ENCODE results near the gene FBN3. TPM values are rescaled to one million over a fixed set of nuclear protein-coding genes. Genes with fewer than 3 reads are reported as not detected.

Gene FBN3
- total and polyA plus RNA-seq, 3 donors from 2014 or later = 0.62 to 17.8 (median 2.3) TPM

GRCh38 chr19:8129061-8129618 is 20.3 kb downstream of the FBN3 start:
- Histone ChIP-seq H3K4me1 (no peaks in the 10 kb centered on the region), H3K9me3 (no peaks in the 10 kb centered on the region), H3K36me3 (ENCODE audit: low read depth, missing control alignments) (no peaks in the 10 kb centered on the region), H3K27ac (no peak overlapping the region), H3K27me3 (no peaks in the 10 kb centered on the region), H3K4me3 (no peak overlapping the region)
- intact Hi-C loops (cut with DNase I; ENCODE audit: low total_unique reads) = no loop called here
- TF ChIP-seq CTCF (IDR thresholded peaks at IDR 0.05) (no peak), POLR2A (IDR thresholded peaks at IDR 0.05) (no peak)
- 89 to 96% methylated on average over 8 to 18 of the region's 20 CpGs for WGBS, 2 donors
- no peak for DNase-seq

- H3K27me3 ChIP-seq = no peaks in the 10 kb centered on the region
- no peak for DNase-seq
- H3K36me3 ChIP-seq (ENCODE audit: low read depth, missing control alignments) = no peaks in the 10 kb centered on the region
- intact Hi-C loops (cut with DNase I; ENCODE audit: low total_unique reads) = no loop called here
- 93 to 95% methylated on average over 6 to 8 of the region's 8 CpGs for WGBS, 2 donors
- H3K27ac ChIP-seq = no peak overlapping the region
- no peaks in the 10 kb centered on the region for H3K9me3 ChIP-seq
- H3K4me3 ChIP-seq = no peak overlapping the region
- H3K4me1 ChIP-seq = no peaks in the 10 kb centered on the region
- TF ChIP-seq CTCF (IDR thresholded peaks at IDR 0.05) (no peak), POLR2A (IDR thresholded peaks at IDR 0.05) (no peak)
Observed at GRCh38 chr19:8128551-8128950, 20.8 kb downstream of the FBN3 start.

- no peaks in the 10 kb centered on the region for H3K9me3 ChIP-seq
- no peak for TF ChIP-seq POLR2A (IDR thresholded peaks at IDR 0.05)
- TF ChIP-seq CTCF (IDR thresholded peaks at IDR 0.05) = no peak
- no peaks in the 10 kb centered on the region for H3K4me1 ChIP-seq
- no peaks in the 10 kb centered on the region for H3K36me3 ChIP-seq (ENCODE audit: low read depth, missing control alignments)
- WGBS, 2 donors = 88 to 95% methylated on average over 8 of the region's 8 CpGs
- intact Hi-C loops (cut with DNase I; ENCODE audit: low total_unique reads) = no loop called here
- H3K27ac ChIP-seq = no peak overlapping the region
- no peak overlapping the region for H3K4me3 ChIP-seq
- no peaks in the 10 kb centered on the region for H3K27me3 ChIP-seq
- DNase-seq = no peak
Observed at GRCh38 chr19:8127311-8127710, 22.1 kb downstream of the FBN3 start.

- TF ChIP-seq POLR2A (IDR thresholded peaks at IDR 0.05) (no peak), CTCF (IDR thresholded peaks at IDR 0.05) (no peak)
- WGBS, 2 donors = 90 to 95% methylated on average over 4 to 18 of the region's 18 CpGs
Observed at GRCh38 chr19:8126511-8126910, 22.9 kb downstream of the FBN3 start.

GRCh38 chr19:8126008-8126407 is 23.4 kb downstream of the FBN3 start:
- Histone ChIP-seq H3K9me3 (no peaks in the 10 kb centered on the region), H3K4me1 (no peaks in the 10 kb centered on the region), H3K36me3 (ENCODE audit: low read depth, missing control alignments) (no peaks in the 10 kb centered on the region), H3K27me3 (no peaks in the 10 kb centered on the region), H3K4me3 (no peak overlapping the region), H3K27ac (no peak overlapping the region)
- WGBS, 2 donors = 89 to 97% methylated on average over 11 to 15 of the region's 15 CpGs
- intact Hi-C loops (cut with DNase I; ENCODE audit: low total_unique reads) = no loop called here
- no peak for DNase-seq
- no peak for TF ChIP-seq CTCF (IDR thresholded peaks at IDR 0.05)
- TF ChIP-seq POLR2A (IDR thresholded peaks at IDR 0.05) = no peak

More at GRCh38 chr19:8126511-8126910, 22.9 kb downstream of the FBN3 start:
- no peak for DNase-seq
- H3K4me3 ChIP-seq = no peak overlapping the region
- no peak overlapping the region for H3K27ac ChIP-seq
- H3K36me3 ChIP-seq (ENCODE audit: low read depth, missing control alignments) = no peaks in the 10 kb centered on the region
- no peaks in the 10 kb centered on the region for H3K9me3 ChIP-seq
- H3K4me1 ChIP-seq = no peaks in the 10 kb centered on the region
- no peaks in the 10 kb centered on the region for H3K27me3 ChIP-seq
- intact Hi-C loops (cut with DNase I; ENCODE audit: low total_unique reads) = no loop called here

Measured in testis (tissue), 3 donors.